Neural cell (in vitro differentiated cells): Measurements from ENCODE around the gene MGAT4C.

Source experiments
- CTCF ChIP-seq: fragments of 450-650 bp; IDR thresholded peaks from 2 replicates; pipeline ENCODE4 v1.5.1; 2014; ENCODE audit warnings: antibody characterized with exemption, mild to moderate bottlenecking, moderate library complexity; ENCODE audit not compliant: poor library complexity, severe bottlenecking
- EZH2 ChIP-seq: fragments of 200-600, 300-800 bp; shearing (Covaris generic), sonication (generic); IDR thresholded peaks from 2 replicates; pipeline ENCODE4 v1.6.1; 2014; ENCODE audit warnings: antibody characterized with exemption, low read length, borderline replicate concordance, mild to moderate bottlenecking; ENCODE audit not compliant: insufficient read depth, poor library complexity, severe bottlenecking
- POLR2AphosphoS5 ChIP-seq: IDR thresholded peaks from 2 replicates; pipeline ENCODE4 v1.6.1; 2012
- TAF1 ChIP-seq: IDR thresholded peaks from 2 replicates; pipeline ENCODE4 v1.6.1; 2012; ENCODE audit warnings: low read depth
- TF ChIP-seq, protein P1 (sequence below): IDR thresholded peaks from 2 replicates; pipeline ENCODE4 v1.6.1; 2012; ENCODE audit warnings: borderline replicate concordance

DNA sequence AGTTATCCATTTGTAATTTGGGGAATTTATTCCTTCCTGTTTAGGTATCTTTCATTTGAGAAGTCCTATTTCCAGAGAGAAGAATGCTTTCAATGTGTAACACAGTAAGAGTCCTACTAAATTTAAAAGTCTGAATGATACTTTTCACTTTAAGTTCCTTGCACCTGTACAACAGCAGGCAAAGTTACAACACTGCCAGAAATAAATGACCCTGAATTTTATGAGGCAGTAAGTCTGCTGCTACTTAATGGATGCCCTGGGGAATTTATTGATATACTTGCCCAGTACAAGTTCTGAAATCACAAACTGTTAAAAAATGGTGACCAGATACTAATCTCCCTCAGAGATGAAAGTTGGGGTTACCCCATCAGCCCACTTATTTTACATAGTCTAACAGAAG, 329.0 kb downstream of the MGAT4C start:
- TF ChIP-seq, protein P1, sequence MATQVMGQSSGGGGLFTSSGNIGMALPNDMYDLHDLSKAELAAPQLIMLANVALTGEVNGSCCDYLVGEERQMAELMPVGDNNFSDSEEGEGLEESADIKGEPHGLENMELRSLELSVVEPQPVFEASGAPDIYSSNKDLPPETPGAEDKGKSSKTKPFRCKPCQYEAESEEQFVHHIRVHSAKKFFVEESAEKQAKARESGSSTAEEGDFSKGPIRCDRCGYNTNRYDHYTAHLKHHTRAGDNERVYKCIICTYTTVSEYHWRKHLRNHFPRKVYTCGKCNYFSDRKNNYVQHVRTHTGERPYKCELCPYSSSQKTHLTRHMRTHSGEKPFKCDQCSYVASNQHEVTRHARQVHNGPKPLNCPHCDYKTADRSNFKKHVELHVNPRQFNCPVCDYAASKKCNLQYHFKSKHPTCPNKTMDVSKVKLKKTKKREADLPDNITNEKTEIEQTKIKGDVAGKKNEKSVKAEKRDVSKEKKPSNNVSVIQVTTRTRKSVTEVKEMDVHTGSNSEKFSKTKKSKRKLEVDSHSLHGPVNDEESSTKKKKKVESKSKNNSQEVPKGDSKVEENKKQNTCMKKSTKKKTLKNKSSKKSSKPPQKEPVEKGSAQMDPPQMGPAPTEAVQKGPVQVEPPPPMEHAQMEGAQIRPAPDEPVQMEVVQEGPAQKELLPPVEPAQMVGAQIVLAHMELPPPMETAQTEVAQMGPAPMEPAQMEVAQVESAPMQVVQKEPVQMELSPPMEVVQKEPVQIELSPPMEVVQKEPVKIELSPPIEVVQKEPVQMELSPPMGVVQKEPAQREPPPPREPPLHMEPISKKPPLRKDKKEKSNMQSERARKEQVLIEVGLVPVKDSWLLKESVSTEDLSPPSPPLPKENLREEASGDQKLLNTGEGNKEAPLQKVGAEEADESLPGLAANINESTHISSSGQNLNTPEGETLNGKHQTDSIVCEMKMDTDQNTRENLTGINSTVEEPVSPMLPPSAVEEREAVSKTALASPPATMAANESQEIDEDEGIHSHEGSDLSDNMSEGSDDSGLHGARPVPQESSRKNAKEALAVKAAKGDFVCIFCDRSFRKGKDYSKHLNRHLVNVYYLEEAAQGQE, result no peak
- TF ChIP-seq CTCF (no peak), TAF1 (no peak), POLR2AphosphoS5 (no peak), EZH2 (no peak)
